SK-N-DZ (cell line): Measurements from ENCODE around the gene NAA80.

Source experiments
- DNase-seq: peaks from one replicate; pipeline ENCODE4 v3.0.0-alpha.2; 2015; ENCODE audit warnings: low spot score

Gene NAA80

DNA sequence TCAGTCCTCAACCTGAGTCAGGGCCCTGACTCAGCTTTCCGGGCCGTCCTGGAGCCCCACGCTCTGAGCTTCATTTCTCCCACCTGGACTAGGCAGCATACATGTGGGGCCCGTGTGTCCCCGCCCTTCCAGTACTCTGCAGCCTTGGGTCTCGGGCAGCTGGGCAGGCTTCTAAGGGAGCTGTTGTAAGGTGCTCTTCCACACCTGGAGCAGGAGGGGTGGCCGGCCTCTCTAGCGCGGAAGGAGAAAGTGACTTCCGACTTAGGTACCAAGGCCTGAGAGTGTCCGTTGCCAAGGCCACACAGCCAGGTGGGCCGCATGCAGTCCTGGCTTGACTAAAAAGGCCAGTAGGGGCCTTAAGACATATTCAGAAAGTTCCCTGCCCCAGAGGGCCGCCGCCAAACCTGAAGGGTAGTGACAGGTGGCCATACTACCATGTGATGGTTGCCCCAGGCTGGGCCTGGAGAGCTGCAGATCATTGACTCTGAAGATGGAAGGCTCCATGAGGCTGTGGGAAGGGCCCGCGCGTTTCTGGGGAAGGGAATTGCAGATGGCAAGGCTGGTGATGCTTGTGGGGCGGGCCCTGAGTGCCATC lies 39.7 kb downstream of the NAA80 start:
- no peak for DNase-seq

DNA sequence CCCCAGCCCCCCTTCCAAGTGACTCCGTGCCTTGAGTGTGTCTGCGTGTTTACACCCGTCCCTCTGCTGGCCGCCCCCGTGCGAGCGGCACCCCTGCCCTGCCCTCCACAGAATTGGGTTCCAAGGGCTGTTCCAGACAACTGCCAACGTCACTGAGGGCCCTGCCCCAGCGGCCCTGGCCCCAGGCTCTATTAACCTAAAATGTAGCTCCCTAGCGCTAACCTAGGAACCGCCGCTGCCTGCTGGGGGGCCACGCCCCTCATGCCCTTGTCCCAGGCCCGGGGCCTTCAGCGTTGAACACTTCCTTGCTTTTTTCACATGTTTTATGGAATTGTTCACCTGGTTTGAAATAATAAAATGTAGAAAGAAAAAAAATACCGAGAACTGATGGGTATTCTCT lies 40.2 kb downstream of the NAA80 start:
- DNase-seq = no peak

DNA sequence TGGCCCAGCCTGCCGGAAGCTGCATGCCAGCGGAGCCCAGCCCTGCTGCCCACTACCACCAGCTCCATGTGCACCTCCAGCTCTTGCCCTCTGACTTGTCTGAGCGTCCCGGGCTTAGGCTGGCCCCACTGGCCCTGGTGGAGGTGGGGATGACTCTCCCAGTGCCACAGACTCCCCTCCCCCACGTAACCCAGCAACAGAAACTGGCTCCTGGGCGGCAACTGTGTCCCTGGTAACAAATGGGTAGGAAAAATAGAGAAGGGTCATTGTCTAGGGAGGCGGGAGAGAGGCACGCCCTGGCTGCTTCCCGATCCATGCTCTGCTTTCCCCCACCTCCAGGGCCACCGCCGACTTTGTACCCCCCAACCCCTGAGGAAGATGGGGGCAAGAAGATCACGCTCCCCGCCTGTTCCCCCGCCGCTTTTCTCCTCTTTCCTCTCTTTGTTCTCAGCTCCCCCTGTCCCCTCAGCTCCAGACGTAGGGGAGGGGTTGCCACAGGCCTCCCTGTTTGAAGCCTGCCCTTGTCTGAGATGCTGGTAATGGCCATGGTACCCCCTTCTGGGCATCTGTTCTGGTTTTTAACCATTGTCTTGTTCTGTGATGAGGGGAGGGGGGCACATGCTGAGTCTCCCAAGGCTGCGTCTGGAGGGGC lies 41.0 kb downstream of the NAA80 start:
- DNase-seq = no peak

DNA sequence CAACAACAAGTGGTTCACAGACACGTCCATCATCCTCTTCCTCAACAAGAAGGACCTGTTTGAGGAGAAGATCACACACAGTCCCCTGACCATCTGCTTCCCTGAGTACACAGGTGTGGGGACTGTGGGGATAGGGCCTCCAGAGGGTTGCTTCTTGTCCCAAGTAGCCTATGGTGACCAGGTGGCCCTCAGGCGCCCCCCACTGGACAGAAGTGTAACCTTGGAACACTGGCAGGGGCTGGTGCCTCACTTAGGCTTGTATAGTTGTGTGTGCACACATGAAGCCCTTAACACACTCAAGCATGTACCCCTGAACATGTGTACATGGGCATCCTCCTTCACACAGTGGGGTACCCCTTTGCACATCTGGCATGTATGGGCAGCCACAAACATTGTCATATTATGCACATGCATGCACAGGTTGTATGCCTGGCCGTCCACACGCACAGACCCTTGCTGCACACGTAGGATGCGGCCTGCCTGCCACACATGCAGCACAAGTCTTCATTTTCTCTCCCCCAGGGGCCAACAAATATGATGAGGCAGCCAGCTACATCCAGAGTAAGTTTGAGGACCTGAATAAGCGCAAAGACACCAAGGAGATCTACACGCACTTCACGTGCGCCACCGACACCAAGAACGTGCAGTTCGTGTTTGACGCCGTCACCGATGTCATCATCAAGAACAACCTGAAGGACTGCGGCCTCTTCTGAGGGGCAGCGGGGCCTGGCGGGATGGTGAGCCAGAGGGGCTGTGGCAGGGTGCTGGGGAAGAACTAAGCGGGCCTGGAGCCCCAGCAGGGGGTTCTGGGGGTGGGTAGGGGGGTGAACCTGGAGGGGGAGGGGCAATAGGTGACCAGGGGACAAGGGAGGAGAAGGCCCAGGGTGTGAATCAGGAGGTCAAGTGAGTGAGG lies 42.0 kb downstream of the NAA80 start:
- no peak for DNase-seq

DNA sequence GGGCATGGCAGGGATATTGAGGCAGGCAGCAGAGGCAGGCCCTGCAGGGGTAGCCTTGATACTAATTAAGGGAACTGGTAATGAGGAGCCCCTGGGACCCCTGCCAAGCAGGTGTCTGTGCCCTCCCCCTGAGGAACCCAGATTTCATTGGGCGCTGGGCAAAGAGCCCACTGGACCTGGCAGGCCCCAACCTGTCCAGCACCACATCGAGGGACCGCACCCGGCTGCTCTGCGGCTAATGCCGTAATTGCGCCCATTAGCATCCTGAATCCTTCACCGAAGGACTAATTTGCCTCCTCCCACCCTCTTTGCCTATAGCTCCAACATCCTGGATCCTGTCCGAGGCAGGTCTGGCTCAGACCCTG lies 44.0 kb downstream of the NAA80 start:
- DNase-seq = no peak

DNA sequence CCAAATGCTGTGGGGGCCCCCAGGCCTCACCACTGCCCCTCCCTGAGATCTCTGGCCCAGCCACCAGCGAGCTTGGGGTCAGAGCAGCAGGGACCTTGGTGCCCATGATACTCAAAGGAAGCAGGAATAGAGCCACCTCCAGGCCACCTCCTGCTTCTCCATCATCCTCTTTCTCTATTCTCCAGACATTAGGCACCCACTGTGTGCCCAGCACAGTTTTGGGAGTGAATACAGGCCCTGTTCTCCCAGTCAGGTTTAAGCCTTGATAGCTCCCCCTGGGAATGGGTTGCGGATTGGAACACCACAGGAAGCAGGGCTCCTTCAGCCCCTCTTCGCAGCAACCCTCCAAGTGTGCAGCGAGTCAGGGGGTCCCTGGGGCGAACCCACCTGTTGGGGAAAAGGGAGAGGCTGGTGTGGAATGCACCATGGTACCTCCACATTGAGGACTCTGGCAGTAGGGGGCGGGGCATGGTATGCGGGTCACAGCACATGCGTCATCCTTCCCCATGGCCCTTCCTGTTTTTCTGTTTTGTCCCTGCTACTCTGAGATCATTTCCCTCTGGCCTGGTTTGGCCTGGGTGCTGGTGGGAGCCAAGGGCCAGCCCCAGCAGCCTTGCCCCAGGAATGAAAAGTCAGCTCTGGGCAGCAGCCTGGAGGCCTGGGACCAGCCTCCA lies 44.5 kb downstream of the NAA80 start:
- DNase-seq = no peak

DNA sequence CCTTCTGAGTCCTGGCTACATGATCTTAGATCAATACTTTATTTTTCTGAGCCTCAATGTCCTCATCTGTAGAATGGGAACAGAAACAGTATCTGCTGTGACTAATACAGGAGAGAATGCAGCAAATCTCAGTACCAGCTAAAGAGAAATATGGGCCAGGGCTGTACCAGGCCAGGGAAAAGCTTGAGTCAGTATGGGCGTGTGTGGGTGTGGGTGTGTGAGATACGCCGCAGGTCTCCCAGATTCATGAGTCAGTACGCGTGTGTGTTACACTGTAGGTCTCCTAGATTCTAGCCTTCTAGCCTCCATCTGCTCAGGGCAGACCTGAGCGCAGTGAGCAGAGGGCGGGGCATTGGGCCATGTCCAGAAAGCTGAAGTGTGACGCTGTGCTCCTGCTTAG lies 48.0 kb downstream of the NAA80 start:
- no peak for DNase-seq

DNA sequence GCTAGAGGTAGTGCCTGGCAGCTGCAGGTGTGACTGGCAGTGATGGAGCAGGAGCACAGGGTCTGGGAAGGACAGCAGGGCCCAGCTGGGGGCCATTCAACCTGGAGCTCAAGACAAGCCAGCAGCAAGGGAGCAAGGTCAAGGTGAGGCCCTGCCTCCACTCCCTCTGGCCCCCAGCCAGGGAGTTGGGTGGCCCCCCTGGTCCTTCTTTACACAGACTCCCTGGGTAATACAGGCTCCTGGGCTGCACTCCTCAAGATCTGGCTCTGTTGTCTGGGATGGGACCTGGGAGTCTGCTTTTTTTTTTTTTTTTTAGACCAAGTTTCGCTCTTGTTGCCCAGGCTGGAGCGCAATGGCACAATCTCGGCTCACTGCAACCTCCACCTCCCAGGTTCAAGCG lies 48.7 kb downstream of the NAA80 start:
- no peak for DNase-seq

DNA sequence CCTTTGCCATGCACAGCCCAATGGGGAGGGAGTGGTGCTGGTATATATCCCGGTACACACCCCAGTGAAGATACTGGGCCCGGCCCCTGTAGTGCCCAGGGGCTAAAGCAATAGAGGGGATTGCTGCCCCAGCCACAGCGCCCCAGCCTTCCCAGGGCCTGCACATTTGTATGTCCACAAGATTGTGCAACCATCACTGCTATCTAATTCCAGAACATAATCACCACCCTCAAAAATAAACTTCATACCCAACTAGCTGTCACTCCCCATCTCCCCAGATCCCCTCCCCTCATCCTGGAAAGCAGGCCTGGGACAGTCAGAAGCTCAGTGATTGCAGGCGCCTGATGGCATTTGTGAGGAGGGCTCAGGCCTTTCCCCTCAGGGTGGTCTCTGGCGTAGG lies 49.7 kb downstream of the NAA80 start:
- no peak for DNase-seq

DNA sequence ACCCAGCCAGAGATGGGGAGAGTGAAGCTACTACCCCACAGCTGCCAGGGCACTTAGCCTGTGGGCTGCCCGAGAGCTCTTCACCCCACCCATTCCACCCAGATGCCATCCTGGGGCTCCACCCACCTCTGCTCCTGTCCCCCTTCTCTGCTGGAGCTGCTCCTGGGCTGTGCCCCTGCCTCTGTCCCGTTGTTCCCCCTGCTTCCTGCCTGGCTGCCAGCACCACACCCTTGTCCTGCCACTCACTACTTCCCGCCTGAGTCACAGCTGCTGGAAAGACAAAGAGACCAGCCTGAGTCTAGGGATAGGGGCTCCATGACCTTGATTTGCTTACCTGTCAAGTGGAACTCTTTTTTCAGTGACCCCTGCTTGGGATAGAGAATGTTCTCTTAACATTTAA lies 50.8 kb downstream of the NAA80 start:
- DNase-seq = no peak

DNA sequence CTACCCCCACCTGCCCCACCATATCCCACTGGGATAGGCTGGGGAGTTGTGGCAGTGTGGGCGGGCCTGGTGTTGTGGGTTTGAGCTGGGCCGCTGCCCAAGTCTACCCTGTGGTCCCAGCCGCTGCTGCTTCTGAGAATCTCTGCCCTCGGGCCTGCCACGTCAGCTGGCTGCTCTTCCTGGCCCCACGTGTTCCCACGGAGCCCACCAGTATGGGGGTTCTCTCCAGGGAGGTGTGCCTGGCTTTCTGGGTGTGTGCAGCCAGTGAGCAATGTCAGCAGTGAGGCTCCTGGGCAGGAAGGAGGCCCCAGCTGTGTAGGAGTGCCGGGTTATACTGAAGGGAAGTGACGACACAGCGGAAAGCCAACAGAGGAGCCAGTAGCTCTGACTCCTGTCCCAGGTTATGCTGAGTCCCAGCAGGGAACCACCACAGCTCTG lies 52.7 kb downstream of the NAA80 start:
- DNase-seq = no peak
